ENCODE measurements around the gene DDX54. TPM values are rescaled to one million over a fixed set of nuclear protein-coding genes. Genes with fewer than 3 reads are reported as not detected.
A peak's percentile ranks its signal among the peaks of the same experiment; 100 is the strongest.

Gene DDX54
- polyA plus RNA-seq, 3 donors = 7.9 to 32.2 (median 13.6) TPM

DNA sequence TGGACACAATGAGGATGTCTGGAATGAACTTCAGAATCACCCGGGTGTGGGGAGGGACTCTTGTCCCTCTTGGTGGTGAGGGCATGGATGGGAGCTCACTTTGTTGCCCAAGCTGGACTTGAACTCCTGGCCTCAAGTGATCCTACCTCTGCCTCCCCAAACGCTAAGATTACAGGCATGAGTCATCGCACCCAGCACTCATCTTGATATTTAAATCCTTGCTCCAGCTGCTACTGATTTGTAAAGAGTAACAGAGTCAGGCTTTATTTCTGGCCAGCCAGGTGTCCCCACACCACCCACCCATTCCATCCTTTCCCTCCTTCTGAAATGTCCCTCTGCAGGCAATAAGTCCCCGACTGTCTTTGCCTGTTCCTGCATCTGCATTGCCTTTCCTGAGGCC lies 4.9 kb downstream of the DDX54 start:
- H3K9me3 ChIP-seq (replicated peaks in 1 of 2; ENCODE audit: control insufficient read depth in 1 of 2, insufficient read depth in 1 of 2, low read length in 2 of 2) = no peaks in the 10 kb centered on the region
- no peak overlapping the region for H3K27ac Mint-ChIP-seq
- WGBS (ENCODE audit: insufficient coverage) = 92% methylated on average over 1 of the region's 4 CpGs
- no peaks in the 10 kb centered on the region for H3K27me3 ChIP-seq (ENCODE audit: control insufficient read depth in 2 of 2, insufficient read depth in 2 of 2, low read length in 2 of 2)
- H3K27ac ChIP-seq (ENCODE audit: low read depth in 1 of 2, low read length in 2 of 2) = no peak overlapping the region
- TF ChIP-seq, protein P1, sequence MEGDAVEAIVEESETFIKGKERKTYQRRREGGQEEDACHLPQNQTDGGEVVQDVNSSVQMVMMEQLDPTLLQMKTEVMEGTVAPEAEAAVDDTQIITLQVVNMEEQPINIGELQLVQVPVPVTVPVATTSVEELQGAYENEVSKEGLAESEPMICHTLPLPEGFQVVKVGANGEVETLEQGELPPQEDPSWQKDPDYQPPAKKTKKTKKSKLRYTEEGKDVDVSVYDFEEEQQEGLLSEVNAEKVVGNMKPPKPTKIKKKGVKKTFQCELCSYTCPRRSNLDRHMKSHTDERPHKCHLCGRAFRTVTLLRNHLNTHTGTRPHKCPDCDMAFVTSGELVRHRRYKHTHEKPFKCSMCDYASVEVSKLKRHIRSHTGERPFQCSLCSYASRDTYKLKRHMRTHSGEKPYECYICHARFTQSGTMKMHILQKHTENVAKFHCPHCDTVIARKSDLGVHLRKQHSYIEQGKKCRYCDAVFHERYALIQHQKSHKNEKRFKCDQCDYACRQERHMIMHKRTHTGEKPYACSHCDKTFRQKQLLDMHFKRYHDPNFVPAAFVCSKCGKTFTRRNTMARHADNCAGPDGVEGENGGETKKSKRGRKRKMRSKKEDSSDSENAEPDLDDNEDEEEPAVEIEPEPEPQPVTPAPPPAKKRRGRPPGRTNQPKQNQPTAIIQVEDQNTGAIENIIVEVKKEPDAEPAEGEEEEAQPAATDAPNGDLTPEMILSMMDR (IDR thresholded peaks at IDR 0.05) = no peak
- H3K9ac ChIP-seq (ENCODE audit: insufficient read depth, low read length, poor library complexity, severe bottlenecking) = no peak overlapping the region
- peaks cover 6 to 12% of the 10 kb centered on the region in 2 donors for H3K4me1 ChIP-seq (ENCODE audit: control insufficient read depth in 1 of 2, insufficient read depth in 2 of 2, low read length in 2 of 2)
- intact Hi-C loops (cut with micrococcal nuclease) = loop anchor here in 1 of 2 donors (10.0 kb wide), 1 partner anchor 276 kb away; the partner anchor contains the start of gene OAS1
- H4K20me1 ChIP-seq (ENCODE audit: insufficient read depth, low read length) = peaks cover 33% of the 10 kb centered on the region
- no peak for DNase-seq
- H3K4me2 ChIP-seq (replicated peaks; ENCODE audit: extremely low read depth, low read length, poor library complexity, severe bottlenecking) = no peak overlapping the region
- no peak overlapping the region for H3K4me3 ChIP-seq (replicated peaks in 1 of 3; ENCODE audit: low read depth in 2 of 3, low read length in 3 of 3)
- H3K27me3 Mint-ChIP-seq (ENCODE audit: low read depth in 3 of 3) = peaks cover 0 to 3% (median 0%) of the 10 kb centered on the region in 3 donors
- peaks cover 0 to 3% (median 0%) of the 10 kb centered on the region in 7 donors for H3K9me3 Mint-ChIP-seq
- H3K79me2 ChIP-seq (ENCODE audit: insufficient read depth, low read length) = peaks cover 46% of the 10 kb centered on the region
- H3K4me1 Mint-ChIP-seq = peaks cover 12% of the 10 kb centered on the region
- peaks cover 59 to 74% of the 10 kb centered on the region in 2 donors for H3K36me3 Mint-ChIP-seq
- H2AFZ ChIP-seq (ENCODE audit: insufficient read depth, low read depth, low read length, poor library complexity, severe bottlenecking) = no peak overlapping the region
- peaks cover 55 to 61% of the 10 kb centered on the region in 2 donors for H3K36me3 ChIP-seq (replicated peaks in 1 of 2; ENCODE audit: control insufficient read depth in 1 of 2, insufficient read depth in 2 of 2, low read length in 2 of 2)
- no peak overlapping the region for H3K4me3 Mint-ChIP-seq

DNA sequence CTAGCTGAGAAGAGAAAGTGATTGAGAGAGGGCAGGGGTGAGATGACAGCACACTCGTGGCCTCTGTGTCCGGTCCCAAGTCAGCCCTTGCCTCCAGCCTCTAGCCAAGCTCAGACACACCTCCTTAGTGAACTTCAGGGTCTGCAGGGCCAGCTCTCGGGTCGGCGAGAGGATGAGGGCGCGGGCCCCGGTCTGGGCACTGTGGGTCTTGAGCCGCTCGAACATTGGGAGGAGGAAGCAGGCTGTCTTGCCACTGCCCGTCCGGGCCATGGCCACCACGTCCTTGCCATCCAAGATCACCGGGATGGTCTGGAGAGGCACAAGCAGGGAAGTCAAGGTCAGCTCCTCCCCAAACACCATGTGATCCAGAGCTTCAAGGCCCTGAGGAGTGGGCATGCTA lies 6.3 kb downstream of the DDX54 start:
- H3K4me1 Mint-ChIP-seq = peaks cover 9% of the 10 kb centered on the region
- no peak overlapping the region for H3K27ac ChIP-seq (ENCODE audit: low read depth in 1 of 2, low read length in 2 of 2)
- H3K9me3 Mint-ChIP-seq = peaks cover 0 to 3% (median 0%) of the 10 kb centered on the region in 7 donors
- WGBS (ENCODE audit: insufficient coverage) = 96% methylated on average over 12 of the region's 14 CpGs
- no peak overlapping the region for H2AFZ ChIP-seq (ENCODE audit: insufficient read depth, low read depth, low read length, poor library complexity, severe bottlenecking)
- no peak for DNase-seq
- H3K4me3 ChIP-seq (replicated peaks in 1 of 3; ENCODE audit: low read depth in 2 of 3, low read length in 3 of 3) = no peak overlapping the region
- H3K4me1 ChIP-seq (ENCODE audit: control insufficient read depth in 1 of 2, insufficient read depth in 2 of 2, low read length in 2 of 2) = peaks cover under 1% of the 10 kb centered on the region in 2 donors
- peaks cover 67 to 84% of the 10 kb centered on the region in 2 donors for H3K36me3 Mint-ChIP-seq
- peaks cover 0 to 5% (median 0%) of the 10 kb centered on the region in 3 donors for H3K27me3 Mint-ChIP-seq (ENCODE audit: low read depth in 3 of 3)
- peaks cover 33% of the 10 kb centered on the region for H4K20me1 ChIP-seq (ENCODE audit: insufficient read depth, low read length)
- H3K4me3 Mint-ChIP-seq = no peak overlapping the region
- TF ChIP-seq, protein P1 (IDR thresholded peaks at IDR 0.05) = no peak
- H3K36me3 ChIP-seq (replicated peaks in 1 of 2; ENCODE audit: control insufficient read depth in 1 of 2, insufficient read depth in 2 of 2, low read length in 2 of 2) = peaks cover 65 to 74% of the 10 kb centered on the region in 2 donors
- H3K9ac ChIP-seq (ENCODE audit: insufficient read depth, low read length, poor library complexity, severe bottlenecking) = no peak overlapping the region
- peaks cover 34% of the 10 kb centered on the region for H3K79me2 ChIP-seq (ENCODE audit: insufficient read depth, low read length)
- intact Hi-C loops (cut with micrococcal nuclease) = no loop called here
- H3K9me3 ChIP-seq (replicated peaks in 1 of 2; ENCODE audit: control insufficient read depth in 1 of 2, insufficient read depth in 1 of 2, low read length in 2 of 2) = no peaks in the 10 kb centered on the region
- peak overlapping the region in 1 of 7 donors; percentile 15 for H3K27ac Mint-ChIP-seq
- no peaks in the 10 kb centered on the region for H3K27me3 ChIP-seq (ENCODE audit: control insufficient read depth in 2 of 2, insufficient read depth in 2 of 2, low read length in 2 of 2)
- H3K4me2 ChIP-seq (replicated peaks; ENCODE audit: extremely low read depth, low read length, poor library complexity, severe bottlenecking) = no peak overlapping the region
